Left hindlimb (tissue), 1 donor: ENCODE data around the gene ARAF.
"Not testable (repeated sequence)": the region's sequence is repeated elsewhere in the genome, so short reads cannot be mapped to it uniquely, and the experiment has no call there.

Experiments used
- DNase-seq: peaks from one replicate; pipeline ENCODE4 v3.0.0-alpha.2; 2018

The ARAF gene

DNA sequence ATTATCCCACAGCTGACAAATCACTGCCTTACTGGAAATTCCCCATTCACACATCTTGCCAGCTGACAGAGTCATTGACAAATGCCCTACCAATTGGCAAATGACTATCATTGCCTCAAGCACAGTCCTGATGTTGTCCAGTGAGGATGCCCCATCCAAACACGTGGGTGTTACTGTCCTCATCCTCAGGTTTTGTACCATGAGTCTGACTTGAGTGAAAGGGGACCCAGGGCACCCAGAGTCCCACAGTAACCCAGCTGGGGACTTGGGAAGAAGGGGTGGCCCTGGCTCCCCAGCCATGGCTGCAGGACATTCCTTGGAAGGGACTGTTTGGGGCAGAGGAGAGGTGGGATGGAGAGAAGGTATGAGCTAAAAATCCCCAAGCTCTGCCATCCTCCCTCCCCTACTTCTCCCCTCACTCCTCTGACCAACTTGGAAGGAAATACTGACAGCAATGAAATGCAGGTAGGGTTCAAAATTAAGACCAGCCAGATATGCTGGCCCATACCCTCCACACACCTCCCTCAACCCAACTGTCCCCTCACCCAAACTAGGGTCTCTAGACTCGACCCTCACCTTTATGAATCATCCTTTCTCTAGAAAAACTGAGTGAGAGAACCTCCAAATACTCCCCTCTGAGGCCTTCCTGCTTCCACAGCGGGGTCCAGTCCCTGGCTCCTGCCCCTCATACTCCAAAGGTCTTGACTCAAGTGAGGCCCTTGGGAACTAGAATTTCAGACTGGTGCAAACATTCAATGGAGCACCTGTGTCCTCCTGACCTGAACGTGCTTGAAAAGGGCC, 26.3 kb downstream of the ARAF start:
- DNase-seq = no peak

GRCh38 chrX:47587906-47588735, 27.1 kb downstream of the ARAF start:
- no peak for DNase-seq

- DNase-seq = no peak
These were observed 30.0 kb downstream of the ARAF start for GRCh38 chrX:47590984-47591383.

- DNase-seq = no peak
These were observed 32.5 kb downstream of the ARAF start for GRCh38 chrX:47593522-47593921.

- DNase-seq = no peak
These were observed 34.8 kb downstream of the ARAF start for GRCh38 chrX:47595716-47596251.

DNA sequence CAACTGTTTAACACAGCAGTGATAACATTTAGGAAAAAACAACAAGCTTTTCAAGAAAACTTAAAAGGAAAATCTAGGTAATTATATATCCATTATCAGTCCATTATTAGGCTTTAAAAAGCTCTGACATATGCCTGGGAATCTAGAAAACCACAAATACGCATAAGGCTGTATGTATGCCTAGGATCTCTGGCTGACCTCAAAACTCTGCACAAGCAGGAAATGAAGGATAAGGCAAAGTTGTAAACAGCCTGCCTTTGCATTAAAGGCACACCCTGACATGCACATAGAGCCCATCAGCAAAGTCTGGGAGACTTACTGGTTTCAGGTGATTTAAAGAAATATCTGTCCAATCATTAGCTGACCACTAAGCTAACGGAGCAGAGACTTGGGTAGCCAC, 35.3 kb downstream of the ARAF start:
- no peak for DNase-seq

- no peak for DNase-seq
These were observed 36.2 kb downstream of the ARAF start for GRCh38 chrX:47597222-47597621.

- not testable (repeated sequence) for DNase-seq
These were observed 42.1 kb downstream of the ARAF start for GRCh38 chrX:47603125-47603524.

DNA sequence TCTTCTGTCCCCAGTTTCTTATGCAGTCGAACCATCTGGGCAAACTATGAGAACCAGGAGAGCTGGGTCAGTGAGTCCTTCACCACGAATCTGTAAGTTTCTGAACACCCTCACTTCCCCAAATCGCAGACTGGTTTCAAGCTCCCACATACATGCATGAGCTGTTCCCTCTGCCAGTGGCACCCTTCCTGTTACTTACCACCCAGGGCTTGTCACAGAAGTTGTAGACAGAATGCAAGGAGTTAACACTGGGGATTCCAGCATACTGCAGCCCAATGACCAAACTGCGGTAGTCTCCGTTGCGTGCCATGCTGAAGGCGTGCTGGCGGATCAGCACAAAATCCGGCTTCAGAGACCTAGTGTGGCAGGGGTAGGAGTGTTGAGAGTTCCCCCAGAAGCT, 44.0 kb downstream of the ARAF start:
- DNase-seq = no peak

- no peak for DNase-seq
These were observed 46.1 kb downstream of the ARAF start for GRCh38 chrX:47607091-47607490.

GRCh38 chrX:47608130-47608810, 47.3 kb downstream of the ARAF start:
- no peak for DNase-seq

DNA sequence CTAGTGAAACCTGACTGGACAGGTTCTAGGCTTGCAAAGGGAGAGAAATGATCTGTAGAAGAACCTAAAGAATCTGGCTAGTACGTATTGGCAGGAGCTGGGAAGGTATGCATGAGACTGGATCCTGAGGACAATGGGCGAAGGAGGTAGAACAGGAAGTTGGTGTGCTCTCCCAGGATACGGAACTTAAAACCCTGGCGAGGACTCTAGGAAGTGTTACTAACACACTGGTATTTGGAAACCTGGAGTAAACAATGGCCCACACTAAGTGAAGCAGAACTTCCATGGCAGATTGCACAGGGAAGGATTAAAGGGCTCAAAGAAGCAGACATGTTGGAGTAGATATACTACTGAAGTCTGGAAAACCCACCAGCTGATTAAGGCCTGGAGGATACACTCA, 49.5 kb downstream of the ARAF start:
- no peak for DNase-seq

DNA sequence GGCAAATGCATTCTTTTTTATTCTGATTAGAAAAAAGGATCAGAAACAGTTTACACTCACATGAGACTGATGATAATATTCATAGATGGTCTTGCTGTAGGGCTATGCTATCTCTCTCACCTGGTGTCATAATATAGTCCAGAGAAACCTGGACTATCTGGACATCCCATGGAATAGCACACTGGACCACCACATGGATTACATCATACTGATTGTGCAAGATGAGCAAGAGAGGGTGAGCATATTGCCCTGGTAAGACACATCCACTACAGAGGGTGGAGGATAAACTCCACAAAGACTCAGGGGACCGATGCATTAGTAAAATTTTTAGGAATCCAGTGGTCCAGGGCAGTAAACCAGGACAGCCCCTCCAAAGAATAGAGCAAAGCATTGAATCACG, 50.5 kb downstream of the ARAF start:
- DNase-seq = no peak

DNA sequence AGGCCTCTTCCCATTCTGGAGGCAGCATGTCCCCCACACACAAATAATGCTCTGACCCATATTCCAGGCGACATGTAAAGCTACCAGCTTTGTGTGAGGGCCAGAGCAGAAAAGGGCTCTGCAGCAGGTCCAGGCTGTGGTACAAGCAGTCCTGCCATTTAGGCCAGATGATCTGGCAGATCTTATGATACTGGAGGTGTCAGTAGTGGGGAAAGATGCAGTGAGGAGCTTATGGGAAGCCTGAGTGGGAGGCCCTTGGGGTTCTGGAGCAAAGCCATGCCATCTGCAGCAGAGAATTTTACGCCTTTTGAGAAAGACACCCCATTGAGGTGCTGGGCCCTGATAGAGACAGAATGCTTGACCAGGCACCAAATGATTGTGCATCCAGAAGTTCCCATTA, 50.9 kb downstream of the ARAF start:
- no peak for DNase-seq

- DNase-seq = no peak
These were observed 51.4 kb downstream of the ARAF start for GRCh38 chrX:47612418-47612817.

GRCh38 chrX:47613082-47613481, 52.1 kb downstream of the ARAF start:
- no peak for DNase-seq

DNA sequence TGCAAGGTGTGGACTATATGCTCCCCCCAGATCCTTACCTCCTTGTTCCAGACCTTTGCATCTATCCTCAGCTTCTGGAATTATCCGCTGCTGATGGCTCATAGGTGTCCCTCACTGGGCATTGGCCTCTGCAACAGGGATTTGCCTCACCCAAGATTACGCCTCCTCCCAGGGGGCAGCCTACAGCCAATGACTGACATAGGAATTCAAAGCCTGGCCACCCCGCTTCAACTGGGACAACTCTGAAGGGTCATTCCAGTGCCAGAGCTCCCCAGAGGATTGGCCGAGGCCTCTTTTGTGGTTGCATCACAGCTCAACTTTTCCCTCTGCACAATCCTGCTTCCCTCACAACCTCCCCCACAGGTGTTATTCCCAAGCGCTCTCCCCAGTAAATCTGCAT, 53.6 kb downstream of the ARAF start:
- DNase-seq = no peak

GRCh38 chrX:47618923-47619485, 58.0 kb downstream of the ARAF start:
- DNase-seq = no peak

- peak; percentile 75 for DNase-seq
These were observed 58.7 kb downstream of the ARAF start, which contains the start of gene SYN1 for GRCh38 chrX:47619486-47620302. Gene SYN1, minus strand, starts transcription at chrX:47619857. Its CDS starts 129 bp downstream, at chrX:47619728.

- DNase-seq = no peak
These were observed 59.3 kb downstream of the ARAF start for GRCh38 chrX:47620303-47620685.
